GM12873 (cell line): ENCODE data around the gene PUM1.

Source experiments
- TF ChIP-seq, protein P1 (sequence below): IDR thresholded peaks from 2 replicates; pipeline ENCODE4 v1.5.1; 2012; ENCODE audit warnings: low read depth, mild to moderate bottlenecking, moderate library complexity, low read length, control low read depth; ENCODE audit not compliant: insufficient read depth; ENCODE audit errors: missing control alignments

The PUM1 gene

DNA sequence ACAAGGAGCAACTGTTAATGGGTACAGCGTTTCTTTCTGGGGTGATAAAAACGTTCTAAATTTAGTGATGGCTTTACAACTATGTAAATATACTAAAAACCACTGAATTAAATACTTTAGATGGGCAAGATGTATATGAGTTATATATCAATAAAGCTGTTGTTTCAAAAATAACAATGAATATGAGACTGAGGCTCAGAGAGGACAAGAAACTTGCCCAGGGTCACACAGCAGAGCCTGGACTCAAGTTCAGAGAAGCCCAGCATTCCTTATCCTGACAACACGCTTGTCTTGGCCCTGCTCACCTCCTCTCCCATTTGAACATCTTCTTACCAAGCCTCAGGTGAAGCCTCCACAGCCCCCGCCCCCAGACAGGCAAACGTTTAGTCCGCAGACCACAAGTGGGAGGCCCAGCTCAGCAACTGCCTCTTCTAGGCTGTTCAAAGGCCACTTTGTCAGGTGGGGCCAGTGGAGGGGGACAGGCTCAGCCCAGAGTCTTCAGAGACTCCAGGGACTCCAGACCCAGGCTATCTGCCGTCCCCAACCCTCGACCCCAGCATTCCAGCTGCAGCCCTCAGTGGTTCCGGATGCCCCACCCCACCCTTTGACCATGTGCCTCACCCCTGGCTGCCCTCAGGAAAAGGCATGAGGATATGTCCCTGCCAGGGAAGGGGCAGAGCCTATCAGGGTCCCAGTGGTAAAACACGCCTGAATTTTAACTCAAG lies 174.9 kb downstream of the PUM1 start:
- TF ChIP-seq, protein P1, sequence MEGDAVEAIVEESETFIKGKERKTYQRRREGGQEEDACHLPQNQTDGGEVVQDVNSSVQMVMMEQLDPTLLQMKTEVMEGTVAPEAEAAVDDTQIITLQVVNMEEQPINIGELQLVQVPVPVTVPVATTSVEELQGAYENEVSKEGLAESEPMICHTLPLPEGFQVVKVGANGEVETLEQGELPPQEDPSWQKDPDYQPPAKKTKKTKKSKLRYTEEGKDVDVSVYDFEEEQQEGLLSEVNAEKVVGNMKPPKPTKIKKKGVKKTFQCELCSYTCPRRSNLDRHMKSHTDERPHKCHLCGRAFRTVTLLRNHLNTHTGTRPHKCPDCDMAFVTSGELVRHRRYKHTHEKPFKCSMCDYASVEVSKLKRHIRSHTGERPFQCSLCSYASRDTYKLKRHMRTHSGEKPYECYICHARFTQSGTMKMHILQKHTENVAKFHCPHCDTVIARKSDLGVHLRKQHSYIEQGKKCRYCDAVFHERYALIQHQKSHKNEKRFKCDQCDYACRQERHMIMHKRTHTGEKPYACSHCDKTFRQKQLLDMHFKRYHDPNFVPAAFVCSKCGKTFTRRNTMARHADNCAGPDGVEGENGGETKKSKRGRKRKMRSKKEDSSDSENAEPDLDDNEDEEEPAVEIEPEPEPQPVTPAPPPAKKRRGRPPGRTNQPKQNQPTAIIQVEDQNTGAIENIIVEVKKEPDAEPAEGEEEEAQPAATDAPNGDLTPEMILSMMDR, result no peak

DNA sequence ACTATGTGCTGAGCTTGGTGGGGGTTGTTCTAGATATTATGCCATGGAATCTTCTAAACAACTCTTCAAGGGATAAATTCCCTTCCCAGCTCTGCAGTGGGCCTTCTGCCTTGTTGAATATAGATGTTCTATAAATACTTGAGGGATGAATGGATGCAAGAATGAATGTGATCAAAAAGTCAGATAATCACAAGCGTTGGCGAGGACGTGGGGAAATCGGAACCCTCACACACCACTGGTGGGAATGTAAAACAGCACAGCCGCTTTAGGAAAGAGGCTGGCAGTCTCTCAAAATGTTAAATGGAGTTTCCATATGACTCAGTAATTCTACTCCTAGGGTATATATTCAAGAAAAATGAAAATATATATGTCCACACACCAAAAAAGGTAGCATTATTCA lies 176.0 kb downstream of the PUM1 start:
- TF ChIP-seq, protein P1, result no peak

- TF ChIP-seq, protein P1, result no peak
These were observed 176.5 kb downstream of the PUM1 start for GRCh38 chr1:30888975-30889374.

DNA sequence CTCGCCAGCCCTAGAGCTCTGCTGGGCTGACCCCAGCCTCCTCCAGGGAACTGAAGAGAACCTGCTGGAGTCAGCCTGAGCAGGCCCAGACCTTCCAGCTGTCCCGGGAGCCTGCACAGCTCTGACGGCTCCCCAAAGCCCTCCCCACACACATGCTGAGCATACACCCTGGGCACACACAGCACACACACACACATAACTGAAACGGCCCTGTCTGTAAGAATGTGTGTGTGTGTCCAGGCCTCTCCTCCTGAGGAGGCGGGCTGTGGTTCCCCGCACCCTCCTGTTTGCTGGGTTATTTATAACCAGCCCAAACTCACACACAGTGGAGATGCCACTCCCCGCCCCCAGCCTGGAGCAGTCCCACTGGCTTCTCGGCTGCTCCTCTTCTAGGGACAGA lies 177.1 kb downstream of the PUM1 start:
- TF ChIP-seq, protein P1, result no peak

- TF ChIP-seq, protein P1, result no peak
These were observed 177.8 kb downstream of the PUM1 start for GRCh38 chr1:30887485-30888315.

GRCh38 chr1:30886710-30887428 lies 178.6 kb downstream of the PUM1 start:
- TF ChIP-seq, protein P1, result no peak
